GM19324 (cell line): Measurements from ENCODE around the gene MEX3B.

Source experiments
- ATAC-seq: cut with Tn5 transposase; IDR thresholded peaks from one replicate; pipeline ENCODE4 v1.9.1; 2021; ENCODE audit warnings: mild to moderate bottlenecking, moderate library complexity; ENCODE audit not compliant: unreplicated experiment, low FRiP score

The MEX3B gene

DNA sequence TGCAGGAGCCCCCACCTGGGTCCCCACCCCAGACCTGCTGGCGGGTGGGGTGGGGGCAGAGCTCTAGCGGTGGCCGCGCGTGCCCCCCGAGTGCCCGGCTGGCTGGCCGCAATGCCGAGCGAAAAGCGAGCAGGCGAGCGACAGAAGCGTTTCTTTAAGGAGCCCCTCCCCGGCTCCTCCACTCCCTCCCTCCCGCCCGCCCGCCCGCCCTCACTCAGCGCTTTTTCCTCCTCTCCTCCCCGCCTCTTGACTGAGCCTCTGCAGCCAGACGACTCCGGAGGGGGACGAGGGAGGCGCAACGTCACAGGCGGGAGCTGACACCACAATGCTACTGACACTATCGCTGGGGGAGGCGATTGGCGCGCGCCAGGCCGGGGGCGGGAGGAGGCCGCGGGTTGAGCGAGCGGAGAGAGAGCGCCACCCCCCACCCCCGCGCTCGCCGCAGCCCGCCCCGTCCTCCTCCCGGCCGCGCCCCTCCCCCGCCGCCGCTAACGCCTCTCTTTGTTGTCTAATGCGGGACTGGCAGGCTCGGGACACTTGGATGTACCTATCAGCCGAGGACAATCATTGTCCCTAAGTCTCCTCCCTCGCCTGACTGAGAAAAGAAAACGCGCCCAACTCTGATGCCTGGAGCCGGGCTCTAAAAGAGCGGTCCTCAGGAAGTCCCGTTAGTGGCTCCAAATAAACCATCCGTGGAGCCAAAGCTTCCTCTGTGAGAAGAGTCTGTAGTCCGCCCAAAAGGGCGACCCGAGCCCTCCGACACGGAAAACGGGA is at the start of gene MEX3B:
MEX3B (minus strand) TSS at position 127 of the 774 bp plus-strand sequence. CDS start 313 bp downstream, outside the sequence.
- peak; percentile 55 for ATAC-seq

DNA sequence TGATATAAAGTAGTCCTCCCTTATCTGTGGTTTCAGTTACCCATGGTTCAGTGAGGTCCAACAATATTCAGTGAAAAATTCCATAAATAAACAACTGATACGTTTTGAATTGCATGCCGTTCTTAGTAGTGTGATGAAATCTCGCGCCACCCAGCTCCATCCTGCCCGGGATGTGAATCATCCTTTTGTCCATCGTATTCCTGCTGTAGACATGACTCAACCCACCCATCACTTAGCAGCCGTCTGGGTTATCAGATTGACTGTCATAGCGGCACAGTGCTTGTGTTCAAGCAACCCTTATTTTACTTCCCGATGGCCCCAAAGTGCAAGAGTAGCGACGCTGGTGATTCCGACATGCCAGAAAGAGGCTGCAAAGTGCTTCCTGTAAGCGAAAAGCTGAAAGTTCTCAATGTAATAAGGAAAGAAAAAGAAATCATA is 48.0 kb upstream of the MEX3B start:
- ATAC-seq: no peak

DNA sequence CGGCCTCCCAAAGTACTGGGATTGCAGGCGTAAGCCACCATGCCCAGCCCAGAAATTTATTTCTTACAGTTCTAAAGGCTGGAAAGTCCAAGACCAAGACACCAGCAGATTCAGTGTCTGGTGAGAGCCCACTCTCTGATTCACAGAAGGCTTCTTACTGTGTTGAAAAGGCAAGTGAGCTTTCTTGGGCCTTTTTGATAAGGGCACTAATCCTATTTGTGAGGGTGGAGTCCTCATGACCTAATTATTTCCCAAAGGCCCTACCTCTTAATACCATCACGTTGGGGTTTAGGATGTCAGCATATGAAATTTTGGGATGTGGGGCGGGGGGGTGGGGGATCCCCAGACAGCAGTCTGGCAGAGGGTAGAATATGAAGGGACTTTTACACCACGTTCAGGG is 47.5 kb upstream of the MEX3B start:
- ATAC-seq: no peak

DNA sequence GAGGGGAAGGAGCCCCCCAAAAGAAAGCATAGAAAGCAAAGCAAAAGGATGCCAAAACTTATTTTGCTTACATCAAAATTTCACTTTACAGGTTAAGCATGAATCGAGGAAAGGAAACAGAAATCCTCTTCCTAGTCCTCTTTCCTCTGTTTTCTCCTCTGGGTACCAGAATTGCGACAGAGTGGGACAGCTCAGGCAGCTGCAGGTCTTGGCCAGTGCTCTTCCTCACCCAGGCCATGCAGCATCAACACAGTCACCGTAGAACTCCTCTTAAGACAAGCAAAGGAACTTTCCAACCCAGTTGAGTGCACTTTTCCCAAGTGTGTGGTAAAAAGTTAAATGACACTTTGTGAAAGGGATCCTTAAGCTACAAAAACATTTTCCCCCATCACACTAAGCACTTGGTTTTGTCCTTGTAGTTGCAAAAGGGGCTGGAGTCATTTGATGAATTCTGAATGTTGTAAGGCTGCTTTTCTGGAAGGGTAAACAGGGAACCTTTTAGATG is 45.9 kb upstream of the MEX3B start:
- no peak for ATAC-seq

DNA sequence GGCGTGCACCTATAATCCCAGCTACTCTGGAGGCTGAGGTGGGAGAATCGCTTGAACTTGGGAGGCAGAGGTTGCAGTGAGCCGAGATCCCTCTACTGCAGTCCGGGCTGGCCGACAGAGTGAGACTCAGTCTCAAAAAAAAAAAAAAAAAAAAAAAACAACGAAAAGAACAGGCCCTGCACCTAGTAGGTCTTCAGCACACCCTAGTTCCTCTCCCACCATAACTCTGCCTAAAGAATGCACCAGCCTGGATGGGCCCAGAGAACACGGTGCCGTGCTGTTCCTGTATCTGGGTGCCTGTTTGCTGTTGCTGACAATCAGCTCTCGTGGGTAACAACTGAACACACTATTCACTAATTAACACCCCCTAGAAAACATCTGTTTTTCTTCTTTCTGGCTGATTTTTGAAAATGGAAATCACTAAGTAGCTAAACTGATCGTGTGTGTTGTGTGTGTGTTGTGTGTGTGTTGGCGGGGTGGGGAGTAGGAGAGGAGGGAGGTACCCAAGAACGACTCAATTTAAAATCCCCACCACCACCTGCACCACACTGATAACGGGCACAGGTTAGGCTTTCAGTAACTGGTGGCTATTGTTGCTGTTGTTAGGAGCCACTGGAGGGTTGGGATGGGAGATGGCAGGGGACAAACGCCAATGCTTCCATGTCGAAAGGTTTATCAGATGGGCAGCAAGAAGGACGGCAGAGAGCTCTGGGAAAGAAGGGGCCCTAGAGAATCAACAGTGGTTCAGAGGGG is 40.6 kb upstream of the MEX3B start:
- ATAC-seq: no peak

DNA sequence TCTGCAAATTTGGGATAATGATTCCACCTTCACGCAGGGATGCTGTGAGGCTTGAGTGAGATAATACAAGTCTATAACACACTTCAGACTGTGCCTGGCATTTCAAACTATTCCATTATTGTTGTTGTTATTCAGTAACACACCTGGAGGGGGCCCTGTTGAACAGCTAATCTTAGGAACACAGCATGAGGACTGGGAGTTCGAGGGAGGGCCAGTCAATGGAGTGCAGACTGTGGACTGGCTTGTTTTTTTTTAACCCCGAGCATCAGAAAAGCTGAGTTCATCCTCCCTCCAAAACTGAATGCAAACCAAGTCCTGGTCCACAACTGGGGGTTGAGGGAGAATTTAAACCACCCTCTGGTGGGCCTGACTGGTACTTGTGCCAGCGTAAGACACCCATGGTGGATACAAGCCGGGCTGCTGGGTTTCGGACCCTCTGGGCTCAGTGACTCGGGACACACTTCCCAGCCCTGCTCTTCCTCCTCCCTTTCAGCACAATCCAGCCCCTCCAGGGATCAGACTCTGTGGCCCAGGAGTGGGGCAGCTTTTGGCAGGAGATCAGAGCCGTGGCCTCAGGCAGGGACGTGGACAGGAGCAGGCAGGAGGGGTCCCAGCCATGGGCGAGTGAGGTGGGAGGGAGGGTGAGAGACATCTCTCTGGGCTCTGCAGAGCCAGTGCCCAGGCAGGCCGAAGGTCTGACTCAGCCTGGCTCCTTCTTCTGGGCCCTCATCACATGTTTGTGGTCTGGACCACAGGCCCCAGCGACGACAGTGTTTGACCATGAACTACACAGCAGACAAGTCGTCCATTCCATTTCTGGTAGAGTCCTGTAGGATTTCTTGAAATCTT is 36.3 kb upstream of the MEX3B start:
- ATAC-seq: no peak

DNA sequence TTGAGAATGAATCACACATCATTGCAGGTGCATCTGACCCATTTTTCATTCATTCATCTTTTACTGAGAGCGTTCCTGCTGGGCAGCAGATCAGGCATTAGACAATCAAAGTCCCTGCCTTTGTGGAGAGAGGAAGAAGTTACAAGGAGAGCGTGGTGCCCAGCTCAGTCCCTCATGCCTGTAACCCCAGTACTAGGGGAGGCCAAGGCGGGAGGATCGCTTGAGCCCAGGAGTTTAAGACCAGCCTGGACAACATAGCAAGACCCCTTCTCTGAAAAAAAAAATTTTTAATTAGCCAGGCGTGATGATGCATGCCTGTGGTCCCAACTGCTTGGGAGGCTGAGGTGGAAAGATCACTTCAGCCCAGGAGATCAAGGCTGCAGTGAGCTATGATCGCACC is 35.0 kb upstream of the MEX3B start:
- no peak for ATAC-seq

DNA sequence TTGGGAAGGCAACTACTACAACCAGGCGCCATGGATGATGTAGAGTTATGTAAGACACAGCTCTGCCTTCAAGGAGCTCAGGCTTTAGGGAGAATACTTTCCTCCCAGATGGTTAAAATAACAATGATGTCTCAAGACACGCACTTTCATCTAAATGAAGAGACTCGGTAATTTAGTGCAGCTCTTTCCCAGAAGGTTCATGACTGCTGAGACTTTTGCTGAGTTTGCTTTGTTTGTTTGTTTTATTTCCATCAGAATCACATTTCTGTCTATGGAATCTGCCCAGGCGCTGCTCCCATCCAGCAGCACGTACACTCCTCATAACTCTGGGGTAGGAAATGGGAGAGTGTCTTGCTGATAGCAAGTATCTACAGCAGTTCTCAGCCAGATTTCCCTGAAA is 33.9 kb upstream of the MEX3B start:
- no peak for ATAC-seq

DNA sequence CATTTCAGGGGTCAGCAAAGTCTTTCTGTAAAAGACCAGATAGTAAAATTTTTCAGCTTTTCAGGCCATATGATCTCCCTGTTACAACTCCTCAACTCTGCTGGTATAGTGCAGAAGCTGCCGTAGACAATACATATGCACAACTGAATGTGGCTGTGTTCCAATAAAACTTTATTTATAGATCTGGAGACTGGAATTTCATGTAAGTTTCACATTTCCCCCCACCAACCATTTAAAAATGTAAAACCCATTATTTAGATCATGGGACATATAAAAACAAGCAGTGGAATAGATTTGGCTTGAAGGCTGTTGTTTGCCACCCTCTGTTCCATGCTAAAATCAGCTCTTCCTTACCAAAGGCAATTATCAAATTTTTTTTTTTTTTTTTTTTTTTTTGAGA is 28.8 kb upstream of the MEX3B start:
- ATAC-seq: no peak

DNA sequence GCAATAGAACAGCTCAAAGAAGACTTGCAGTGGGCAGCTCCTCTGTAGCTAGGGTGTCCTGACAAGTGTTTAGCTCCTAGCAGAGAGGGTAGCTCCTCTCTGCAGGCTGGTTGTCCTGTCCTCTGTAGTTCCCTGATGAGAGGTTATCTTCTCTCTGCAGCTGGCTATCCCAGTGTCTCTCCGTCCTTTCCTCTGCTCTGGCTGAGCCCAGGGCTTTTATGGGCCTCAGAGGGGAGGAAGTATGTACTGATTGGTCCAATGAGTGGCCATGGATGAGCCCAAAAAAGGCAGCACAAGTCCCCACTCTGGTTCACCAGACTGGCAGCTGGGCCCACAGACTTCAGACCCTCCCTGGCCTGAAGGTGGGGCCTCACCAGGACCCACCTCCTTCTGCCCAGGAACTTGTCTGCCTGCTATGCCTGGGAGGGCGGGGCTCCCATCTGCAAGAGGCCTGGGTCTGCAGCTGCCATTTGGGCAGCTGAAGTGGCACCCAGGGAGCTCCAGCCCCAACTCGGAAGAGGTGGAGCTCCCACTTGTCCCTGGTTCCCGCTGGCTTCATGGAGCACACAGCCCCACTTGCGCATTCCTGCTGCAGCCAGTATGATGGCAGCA is 27.2 kb upstream of the MEX3B start:
- ATAC-seq: no peak

DNA sequence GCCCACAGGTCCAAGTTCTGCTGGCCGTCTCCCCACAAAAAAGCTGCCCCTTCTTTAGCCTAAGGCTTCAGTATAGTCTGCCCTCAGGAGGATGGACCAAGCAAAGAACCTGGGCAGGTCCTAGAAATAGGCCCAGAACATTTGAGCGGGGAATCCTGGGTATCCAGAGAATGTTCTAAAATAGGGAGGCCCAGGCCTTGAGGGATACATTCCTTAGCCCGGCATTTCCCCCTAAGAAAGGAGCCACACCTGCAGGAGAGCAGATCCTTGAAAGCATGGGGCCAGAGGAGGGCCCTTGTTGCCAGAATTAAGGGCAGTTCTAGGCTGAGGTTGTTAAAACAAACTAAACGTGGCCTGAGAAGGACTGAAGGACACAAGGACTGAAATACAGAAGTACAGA is 20.6 kb upstream of the MEX3B start:
- no peak for ATAC-seq

DNA sequence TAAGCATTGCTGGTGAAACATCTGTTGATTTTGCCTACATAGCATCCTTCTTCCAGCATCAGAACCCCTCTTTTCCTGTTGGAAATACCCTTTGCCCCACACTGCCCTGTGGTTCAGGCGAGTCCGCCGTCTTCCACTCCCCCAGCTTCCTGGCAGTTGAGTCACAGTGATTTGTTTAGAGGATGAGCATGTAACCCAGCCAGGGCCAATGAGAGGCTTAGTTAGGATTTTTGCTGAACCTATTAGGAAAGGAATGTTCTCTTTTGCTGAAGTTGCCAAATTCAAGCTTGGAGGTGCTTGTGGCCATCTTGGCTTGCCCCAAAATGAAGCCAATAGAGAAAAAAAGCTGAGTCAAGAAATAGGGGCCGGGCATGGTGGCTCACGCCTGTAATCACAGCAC is 19.0 kb upstream of the MEX3B start:
- ATAC-seq: no peak

DNA sequence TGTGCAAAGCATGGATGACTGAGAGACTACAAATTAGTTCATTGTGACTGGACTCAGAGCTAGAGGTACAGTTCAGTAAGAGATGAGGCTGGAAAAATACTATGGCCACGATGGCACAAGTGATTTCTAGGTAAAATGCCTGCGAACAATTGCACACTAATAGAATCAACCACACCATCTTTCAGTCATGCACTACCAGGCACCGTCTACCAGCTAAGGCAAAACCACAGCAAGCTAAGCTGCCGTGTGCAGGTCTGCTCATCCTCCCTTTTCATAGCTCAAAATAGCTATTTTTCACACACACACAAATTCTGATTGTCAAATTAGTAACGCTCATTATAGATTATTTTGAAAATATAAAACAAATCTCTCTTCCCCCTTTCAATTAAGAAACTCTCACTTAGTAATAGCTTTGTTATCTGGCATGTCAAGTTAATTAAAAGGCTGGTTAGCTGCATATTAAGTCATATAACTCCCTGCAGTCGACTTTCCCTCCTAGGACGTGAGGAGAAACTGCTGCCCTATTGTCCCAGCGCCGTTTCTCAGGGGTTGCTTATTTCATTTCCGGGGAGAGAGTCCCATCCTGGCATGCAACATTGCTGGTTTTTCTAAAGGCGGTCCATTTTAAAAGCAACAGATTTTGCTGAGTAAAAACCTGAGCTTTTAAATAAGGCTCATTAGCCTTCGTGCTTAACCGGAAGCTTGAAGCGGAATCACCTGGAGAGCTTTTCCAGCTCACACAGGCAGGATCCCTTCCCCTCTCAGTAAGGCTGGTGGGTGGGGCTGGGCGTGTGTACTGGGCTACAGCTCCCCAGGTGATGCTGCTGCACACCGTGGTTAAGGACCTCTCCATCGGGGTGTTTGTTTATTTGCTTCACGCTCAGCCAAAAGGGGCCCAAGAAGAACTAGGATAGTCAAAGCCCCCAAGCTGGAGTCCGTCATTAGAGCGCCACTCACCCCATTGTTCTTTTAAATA is 16.9 kb upstream of the MEX3B start:
- no peak for ATAC-seq

DNA sequence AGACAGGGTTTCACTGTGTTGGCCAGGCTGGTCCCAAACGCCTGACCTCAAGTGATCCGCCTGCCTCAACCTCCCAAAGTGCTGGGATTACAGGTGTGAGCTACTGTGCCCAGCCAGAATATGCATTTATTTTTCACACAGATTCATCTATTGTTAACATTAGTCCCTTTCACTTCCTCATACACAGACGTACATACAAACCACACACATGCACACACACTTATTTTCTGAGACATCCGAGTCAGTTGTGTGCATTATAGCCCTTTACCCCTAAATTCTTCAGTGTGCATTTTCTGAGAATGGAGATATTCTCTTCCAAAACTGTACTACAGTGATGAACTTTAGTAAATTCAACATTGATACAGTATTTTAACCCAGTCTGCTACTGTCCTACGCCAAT is 15.0 kb upstream of the MEX3B start:
- ATAC-seq: no peak

DNA sequence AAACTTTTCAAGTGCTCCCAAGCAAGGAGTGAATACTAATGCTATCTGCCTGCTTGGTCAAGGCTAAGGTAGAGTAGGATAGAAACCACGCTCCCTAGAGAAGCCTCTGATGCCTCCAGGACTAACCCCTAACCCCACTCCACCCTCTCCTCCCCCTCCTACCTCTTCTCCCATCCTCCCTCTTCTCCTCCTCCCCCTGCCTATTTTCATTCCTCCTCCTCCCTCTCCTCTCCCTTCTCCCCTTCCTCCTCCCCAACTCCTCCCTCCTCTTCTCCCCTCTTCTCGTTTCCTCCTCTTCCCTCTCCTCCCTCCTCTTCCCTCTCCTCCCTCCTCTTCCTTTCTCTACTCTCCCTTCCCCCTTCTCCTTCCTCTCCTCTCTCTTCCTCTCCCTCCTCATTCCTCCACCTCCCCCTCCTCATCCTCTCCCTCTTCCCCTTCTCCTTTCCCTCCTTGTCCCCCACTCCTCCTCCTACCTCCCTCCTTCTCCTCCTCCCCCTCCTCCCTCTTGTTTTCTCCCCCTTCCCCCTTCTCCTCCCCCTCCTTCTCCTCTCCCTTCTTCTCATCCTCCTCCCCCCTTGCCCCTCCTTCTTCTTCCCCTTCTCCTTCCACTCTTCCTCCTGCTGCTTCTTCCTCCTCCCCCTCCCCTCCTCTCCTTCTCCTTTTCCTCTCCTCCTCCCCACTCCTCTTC is 12.8 kb upstream of the MEX3B start:
- no peak for ATAC-seq

DNA sequence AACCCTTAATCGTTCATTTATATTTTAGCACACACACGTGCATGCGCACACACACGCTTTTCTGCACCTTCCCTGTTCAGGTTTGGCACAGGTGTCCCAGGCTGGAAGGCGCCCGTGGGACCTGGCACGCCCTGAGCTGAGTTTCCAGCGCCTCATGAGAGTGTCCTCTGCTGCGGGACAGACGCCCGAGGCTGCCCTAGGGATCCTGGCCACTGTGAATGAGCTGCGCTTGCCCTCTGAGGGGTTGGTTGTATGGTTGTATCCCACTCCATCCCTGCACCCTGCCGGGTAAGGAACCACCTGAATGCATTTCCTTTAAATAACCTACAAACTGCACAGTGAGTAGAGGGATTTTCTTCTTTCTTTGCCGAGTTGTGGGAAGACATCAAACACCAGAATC is 12.2 kb upstream of the MEX3B start:
- no peak for ATAC-seq

DNA sequence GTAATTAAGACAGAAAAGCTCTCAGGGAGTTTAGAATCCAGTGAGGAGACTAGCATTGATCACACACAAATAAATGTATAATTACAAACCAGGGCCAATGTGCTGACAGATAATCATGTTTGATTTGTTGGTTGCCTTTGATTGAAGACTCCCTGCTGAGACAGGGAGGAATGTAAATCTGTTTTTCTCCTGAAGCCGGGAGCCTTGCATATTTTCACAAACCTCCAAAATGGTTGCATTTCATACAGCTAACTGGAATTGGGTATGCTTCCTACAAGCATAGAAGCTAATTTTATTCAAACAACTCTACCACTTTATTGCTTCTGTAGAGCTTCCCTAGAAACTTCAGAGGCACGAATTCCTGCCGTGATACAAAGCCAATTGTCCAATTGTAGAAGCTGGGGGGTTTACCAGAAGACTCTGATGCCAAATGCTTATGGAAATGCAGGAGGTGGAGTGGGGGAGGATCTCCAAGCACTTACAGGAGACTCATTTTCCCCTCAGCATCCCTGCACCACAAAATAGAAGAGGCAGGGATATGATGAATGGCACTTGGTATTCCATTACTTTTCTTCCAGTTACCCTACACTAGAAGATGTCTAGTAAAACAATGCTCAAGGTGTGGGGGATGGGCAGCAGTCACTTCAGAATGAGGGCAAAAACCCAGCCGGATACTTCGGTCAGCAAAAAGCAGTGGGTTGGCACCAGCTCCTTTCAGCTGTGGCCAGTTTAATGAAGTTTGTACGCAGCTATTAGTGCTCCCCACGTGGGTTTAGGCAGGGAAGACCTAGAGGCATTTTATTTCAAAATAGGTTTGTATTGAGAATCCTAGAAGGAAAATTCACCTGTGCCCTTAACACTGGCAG is 11.4 kb upstream of the MEX3B start:
- ATAC-seq: no peak

DNA sequence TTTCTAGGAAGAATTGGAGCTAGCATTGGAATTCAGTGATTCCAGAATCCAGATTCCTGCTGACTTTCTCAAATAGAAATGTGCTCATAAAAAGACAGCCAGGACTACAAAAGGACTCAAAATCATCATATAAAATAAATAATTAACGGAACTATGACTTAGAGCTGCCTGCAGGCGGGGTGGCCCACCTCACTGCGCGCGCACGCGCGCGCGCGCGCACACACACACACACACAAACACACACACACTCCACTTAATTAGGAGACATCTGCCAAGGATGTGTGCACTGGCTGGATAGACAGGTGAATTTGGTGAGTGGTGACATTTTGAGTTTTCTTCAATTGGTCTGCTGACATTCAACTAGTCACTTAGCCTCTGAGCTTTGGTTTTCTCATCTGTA is 6.9 kb upstream of the MEX3B start:
- no peak for ATAC-seq
